IMR-90 (cell line): ENCODE measurements around the gene DNMT3A. TPM values are rescaled to one million over a fixed set of nuclear protein-coding genes. Genes with fewer than 3 reads are reported as not detected.
A peak's percentile ranks its signal among the peaks of the same experiment; 100 is the strongest.

Source experiments
- ATAC-seq: fragments of 200-7000 bp; cut with Tn5 transposase; 2 replicates; pipeline ENCODE4 v1.9.1; 2020; ENCODE audit warnings: low read depth, mild to moderate bottlenecking, moderate library complexity
- BruUV-seq: library from RNA; stranded (reverse); fragments of 400-500 nt; replicated peaks from 2 replicates; lab custom pipeline; 2021; lab: Mats Ljungman, UMichigan
- CTCF ChIA-PET: fragments of 300-600 bp; formaldehyde crosslinking; extraction: SDS; loops from one replicate; lab custom pipeline; 2021; ENCODE audit warnings: antibody characterized with exemption; lab: Yijun Ruan, JAX
- POLR2A ChIA-PET: fragments of 300-600 bp; sonication (Branson Sonifier 250); formaldehyde crosslinking; loops from one replicate; lab custom pipeline; 2022; ENCODE audit warnings: antibody characterized with exemption; ENCODE audit not compliant: unreplicated experiment; lab: Charles Lee
- DNase-seq: peaks from one replicate; pipeline ENCODE4 v3.0.0; 2013
- H2AFZ ChIP-seq: replicated peaks from 2 replicates; pipeline ENCODE3; 2013; ENCODE audit warnings: low read length, mild to moderate bottlenecking; ENCODE audit not compliant: poor library complexity
- H2AK5ac ChIP-seq: 2 replicates; pipeline ENCODE4 v1.6.1; 2013; ENCODE audit warnings: low read depth, low read length, inconsistent platforms
- H2AK9ac ChIP-seq: replicated peaks from 2 replicates; pipeline ENCODE3; 2013; ENCODE audit warnings: mild to moderate bottlenecking, low read depth, low read length, moderate library complexity; ENCODE audit not compliant: poor library complexity
- H2BK120ac ChIP-seq: 2 replicates; pipeline ENCODE4 v1.6.1; 2013; ENCODE audit warnings: low read depth, low read length, inconsistent platforms
- H2BK15ac ChIP-seq: 3 replicates; pipeline ENCODE4 v1.6.1; 2013; ENCODE audit warnings: low read depth, low read length, inconsistent platforms
- H2BK20ac ChIP-seq: 2 replicates; pipeline ENCODE4 v1.6.1; 2013; ENCODE audit warnings: low read depth, mild to moderate bottlenecking, inconsistent platforms, low read length, moderate library complexity
- H2BK5ac ChIP-seq: 2 replicates; pipeline ENCODE4 v1.6.1; 2013; ENCODE audit warnings: mild to moderate bottlenecking, low read depth, low read length, inconsistent platforms; ENCODE audit not compliant: poor library complexity, severe bottlenecking
- H3K14ac ChIP-seq: replicated peaks from 2 replicates; pipeline ENCODE4 v1.6.1; 2013; ENCODE audit warnings: low read depth, low read length, inconsistent platforms
- H3K18ac ChIP-seq: 2 replicates; pipeline ENCODE4 v1.6.1; 2013; ENCODE audit warnings: low read depth, low read length, control low read depth
- H3K23ac ChIP-seq: 2 replicates; pipeline ENCODE4 v1.6.1; 2013; ENCODE audit warnings: low read depth, low read length, inconsistent platforms
- H3K27ac ChIP-seq: 2 replicates; pipeline ENCODE4 v1.5.1; 2013; ENCODE audit warnings: mild to moderate bottlenecking, control low read depth, low read length; ENCODE audit not compliant: insufficient read depth
- H3K27me3 ChIP-seq: 2 replicates; pipeline ENCODE4 v1.6.1; 2013; ENCODE audit warnings: low read length; ENCODE audit not compliant: control insufficient read depth, insufficient read depth
- H3K36me3 ChIP-seq: 2 replicates; pipeline ENCODE4 v1.6.1; 2013; ENCODE audit warnings: low read length, mixed read lengths; ENCODE audit not compliant: control insufficient read depth, insufficient read depth
- H3K4ac ChIP-seq: 2 replicates; pipeline ENCODE4 v1.6.1; 2013; ENCODE audit warnings: low read depth, low read length, inconsistent platforms
- H3K4me1 ChIP-seq: 2 replicates; pipeline ENCODE4 v1.6.1; 2013; ENCODE audit warnings: low read length, mixed read lengths; ENCODE audit not compliant: control insufficient read depth, insufficient read depth
- H3K4me2 ChIP-seq: 2 replicates; pipeline ENCODE4 v1.6.1; 2013; ENCODE audit warnings: low read depth, mild to moderate bottlenecking, control low read depth, low read length, moderate library complexity
- H3K4me3 ChIP-seq: 2 replicates; pipeline ENCODE4 v1.5.1; 2013; ENCODE audit warnings: low read depth, mild to moderate bottlenecking, control low read depth, low read length, moderate library complexity; ENCODE audit not compliant: insufficient read depth
- H3K56ac ChIP-seq: 2 replicates; pipeline ENCODE4 v1.6.1; 2013; ENCODE audit warnings: low read length, inconsistent platforms; ENCODE audit not compliant: insufficient read depth; ENCODE audit errors: extremely low read depth
- H3K79me1 ChIP-seq, 2 experiments: 2 replicates each; pipeline ENCODE4 v1.6.1; 2013; ENCODE audit warnings: low read length in 2 of 2, inconsistent platforms in 1 of 2, low read depth in 1 of 2
- H3K9ac ChIP-seq: 2 replicates; pipeline ENCODE4 v1.6.1; 2013; ENCODE audit warnings: low read depth, low read length, control low read depth
- H3K9me1 ChIP-seq: 2 replicates; pipeline ENCODE4 v1.6.1; 2013; ENCODE audit warnings: low read length, inconsistent platforms; ENCODE audit not compliant: insufficient read depth
- H3K9me3 ChIP-seq: 2 replicates; pipeline ENCODE4 v1.6.1; 2013; ENCODE audit warnings: low read length; ENCODE audit not compliant: control insufficient read depth, insufficient read depth
- H4K20me1 ChIP-seq: 2 replicates; pipeline ENCODE4 v1.6.1; 2013; ENCODE audit warnings: low read length, inconsistent platforms; ENCODE audit not compliant: insufficient read depth
- H4K5ac ChIP-seq: 2 replicates; pipeline ENCODE4 v1.6.1; 2013; ENCODE audit warnings: mild to moderate bottlenecking, low read depth, low read length, control low read depth
- H4K8ac ChIP-seq, 2 experiments: 2 replicates each; pipeline ENCODE4 v1.6.1; 2013; ENCODE audit warnings: low read depth in 2 of 2, low read length in 2 of 2, control low read depth in 1 of 2, inconsistent platforms in 1 of 2
- H4K91ac ChIP-seq: 2 replicates; pipeline ENCODE4 v1.6.1; 2013; ENCODE audit warnings: low read depth, low read length, inconsistent platforms; ENCODE audit not compliant: insufficient read depth
- CEBPB ChIP-seq: IDR thresholded peaks from 2 replicates; pipeline ENCODE4 v1.6.1; 2012; ENCODE audit warnings: low read depth, low read length, improper control_type of control experiment
- CHD1 ChIP-seq: IDR thresholded peaks from 2 replicates; pipeline ENCODE4 v1.6.1; 2012; ENCODE audit warnings: low read depth, low read length, improper control_type of control experiment
- FOS ChIP-seq: fragments of 150-350 bp; IDR thresholded peaks from 2 replicates; pipeline ENCODE4 v1.6.1; 2016; ENCODE audit warnings: low read depth, low read length
- MAFK ChIP-seq: IDR thresholded peaks from 2 replicates; pipeline ENCODE4 v1.6.1; 2012; ENCODE audit warnings: low read depth, low read length, improper control_type of control experiment
- MXI1 ChIP-seq: IDR thresholded peaks from 2 replicates; pipeline ENCODE4 v1.6.1; 2012; ENCODE audit warnings: low read depth, mild to moderate bottlenecking, low read length, moderate library complexity, borderline replicate concordance
- NFE2L2 ChIP-seq: fragments of 150-350 bp; IDR thresholded peaks from 2 replicates; pipeline ENCODE4 v1.6.1; 2016; ENCODE audit warnings: low read depth, mild to moderate bottlenecking, low read length
- POLR2A ChIP-seq: IDR thresholded peaks from 2 replicates; pipeline ENCODE4 v1.6.1; 2012; ENCODE audit warnings: mild to moderate bottlenecking, low read depth, low read length
- RAD21 ChIP-seq: IDR thresholded peaks from 2 replicates; pipeline ENCODE4 v1.6.1; 2012; ENCODE audit warnings: low read length, improper control_type of control experiment
- RCOR1 ChIP-seq: IDR thresholded peaks from 2 replicates; pipeline ENCODE4 v1.6.1; 2012; ENCODE audit warnings: mild to moderate bottlenecking, low read length, improper control_type of control experiment; ENCODE audit not compliant: insufficient replicate concordance
- RFX5 ChIP-seq: IDR thresholded peaks from 2 replicates; pipeline ENCODE4 v1.8.0; 2012; ENCODE audit warnings: low read depth, mild to moderate bottlenecking, low read length, moderate library complexity
- SMC3 ChIP-seq: fragments of 150-350 bp; IDR thresholded peaks from 2 replicates; pipeline ENCODE4 v1.6.1; 2016; ENCODE audit warnings: low read depth, mild to moderate bottlenecking, antibody characterized with exemption, low read length, moderate library complexity
- USF2 ChIP-seq: fragments of 150-350 bp; IDR thresholded peaks from 2 replicates; pipeline ENCODE4 v1.6.1; 2017; ENCODE audit warnings: mild to moderate bottlenecking, antibody characterized with exemption, low read length, low read depth
- WGBS, 2 experiments: methylation state at CpG; one replicate each; pipeline versions ENCODE4 v1.1.5 to v1.1.7; 2013; ENCODE audit warnings: missing lambda C conversion rate in 2 of 2; ENCODE audit not compliant: insufficient read length in 1 of 2; ENCODE audit errors: extremely low coverage in 2 of 2; 5-methylcytosine and 5-hydroxymethylcytosine counted together
- dilution Hi-C: fragments of 300-500 bp; cut with HindIII; formaldehyde crosslinking; loops from one replicate; pipeline ENCODE4 v1.14.3; 2018; ENCODE audit warnings: low sequenced_read_pairs; ENCODE audit not compliant: unreplicated experiment
- in situ Hi-C: fragments of 300-500 bp; cut with MboI; formaldehyde crosslinking; loops from 3 replicates; pipeline ENCODE4 v1.14.3; 2019; ENCODE audit warnings: low sequenced_read_pairs, inconsistent platforms, mixed read lengths
- intact Hi-C: fragments of 100-400 bp; cut with micrococcal nuclease; formaldehyde crosslinking; loops from 2 replicates; pipeline ENCODE4 v1.10.0; 2022
- polyA plus RNA-seq, 3 experiments: library from polyadenylated mRNA; depleted of rRNA; stranded (reverse); fragments of >200 nt; gene quantifications; 2 replicates each; pipeline ENCODE4 v1.2.3, GENCODE V29; 2012; ENCODE audit warnings: low replicate concordance in 1 of 3
- total RNA-seq: library from RNA; depleted of rRNA; stranded (reverse); fragments of >200 nt; gene quantifications from 2 replicates; pipeline ENCODE4 v1.2.3, GENCODE V29; 2012
- TF ChIP-seq, protein P1 (sequence below): fragments of 150-350 bp; IDR thresholded peaks from 2 replicates; pipeline ENCODE4 v1.6.1; 2016; ENCODE audit warnings: low read depth, mild to moderate bottlenecking, low read length, moderate library complexity, borderline replicate concordance

DNMT3A gene
- total and polyA plus RNA-seq, 2 of the 4 experiments (the other 2 are of a cell fraction): 4.4 to 9.7 TPM

GRCh38 chr2:25298776-25299431 lies 42.8 kb downstream of the DNMT3A start:
- in situ Hi-C loops: no loop called here

More at GRCh38 chr2:25298776-25299431, 42.8 kb downstream of the DNMT3A start:
- Histone ChIP-seq H3K9me3 (no peaks in the 10 kb centered on the region), H3K4me2 (no peak overlapping the region), H4K91ac (no peak overlapping the region), H3K23ac (no peak overlapping the region), H3K18ac (no peak overlapping the region), H2AK9ac (no peak overlapping the region), H3K79me1 (peaks cover 0 to 5% of the 10 kb centered on the region in 2 experiments; a peak in 1 of 4 replicates), H3K56ac (no peak overlapping the region), H3K27me3 (no peaks in the 10 kb centered on the region), H3K9me1 (peaks cover 8% of the 10 kb centered on the region), H4K20me1 (peaks cover 14% of the 10 kb centered on the region), H3K4ac (no peak overlapping the region), H2AK5ac (no peak overlapping the region), H4K5ac (no peak overlapping the region), H3K36me3 (peaks cover 21% of the 10 kb centered on the region; the same call in 1 of the 2 replicates), H3K4me1 (peaks cover 15% of the 10 kb centered on the region), H3K27ac (no peak overlapping the region), H2AFZ (peak overlapping the region; percentile 16), H4K8ac (no peak overlapping the region), H2BK15ac (no peak overlapping the region), H2BK20ac (no peak overlapping the region), H2BK5ac (no peak overlapping the region), H3K9ac (no peak overlapping the region), H3K4me3 (no peak overlapping the region), H2BK120ac (no peak overlapping the region), H3K14ac (no peak overlapping the region)
- no TSS peak for BruUV-seq
- dilution Hi-C loops (no loop called here), intact Hi-C loops (no loop called here)
- DNase-seq (no peak), ATAC-seq (no peak)
- WGBS, 2 experiments: 67% methylated on average over 1 of the region's 7 CpGs; no CpG with 5 or more reads in 1 of the 2 experiments
- POLR2A ChIA-PET: no interaction called here
- TF ChIP-seq CHD1: no peak
- no peak for TF ChIP-seq RFX5
- TF ChIP-seq, protein P1, sequence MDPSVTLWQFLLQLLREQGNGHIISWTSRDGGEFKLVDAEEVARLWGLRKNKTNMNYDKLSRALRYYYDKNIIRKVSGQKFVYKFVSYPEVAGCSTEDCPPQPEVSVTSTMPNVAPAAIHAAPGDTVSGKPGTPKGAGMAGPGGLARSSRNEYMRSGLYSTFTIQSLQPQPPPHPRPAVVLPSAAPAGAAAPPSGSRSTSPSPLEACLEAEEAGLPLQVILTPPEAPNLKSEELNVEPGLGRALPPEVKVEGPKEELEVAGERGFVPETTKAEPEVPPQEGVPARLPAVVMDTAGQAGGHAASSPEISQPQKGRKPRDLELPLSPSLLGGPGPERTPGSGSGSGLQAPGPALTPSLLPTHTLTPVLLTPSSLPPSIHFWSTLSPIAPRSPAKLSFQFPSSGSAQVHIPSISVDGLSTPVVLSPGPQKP: no peak
- no peak for TF ChIP-seq SMC3
- no peak for TF ChIP-seq USF2
- no peak for TF ChIP-seq RAD21
- TF ChIP-seq CEBPB: no peak
- no peak for TF ChIP-seq FOS
- no peak for TF ChIP-seq NFE2L2
- TF ChIP-seq MAFK: no peak
- no peak for TF ChIP-seq RCOR1
- no peak for TF ChIP-seq MXI1
- TF ChIP-seq POLR2A: no peak
- CTCF ChIA-PET: no interaction called here
